Measurements from ENCODE around the gene RAE1. TPM values are rescaled to one million over a fixed set of nuclear protein-coding genes. Genes with fewer than 3 reads are reported as not detected.

RAE1 gene
- total and polyA plus RNA-seq, 12 donors, result 8.8 to 46.9 (median 22.5) TPM

- no peaks in the 10 kb centered on the region for H3K9me3 ChIP-seq (replicated peaks in 1 of 3)
- intact Hi-C loops (cut with DNase I), result no loop called here
- no peaks in the 10 kb centered on the region for H3K27me3 ChIP-seq
- no peak for DNase-seq
- no peaks in the 10 kb centered on the region for H3K36me3 ChIP-seq (replicated peaks in 1 of 2)
- no peaks in the 10 kb centered on the region for H3K4me1 ChIP-seq (replicated peaks in 1 of 2)
- WGBS, 4 donors, result 79 to 80% (median 79%) methylated on average over 16 to 20 of the region's 20 CpGs
- no peak overlapping the region for H3K27ac ChIP-seq
- H3K4me3 ChIP-seq, result no peak overlapping the region
- TF ChIP-seq CTCF (IDR thresholded peaks at IDR 0.05), result no peak
- no peak for TF ChIP-seq POLR2A (IDR thresholded peaks at IDR 0.05)
These were observed 69.7 kb downstream of the RAE1 start for GRCh38 chr20:57420571-57421252.

GRCh38 chr20:57421253-57422220 is 70.5 kb downstream of the RAE1 start:
- TF ChIP-seq CTCF (IDR thresholded peaks at IDR 0.05) (no peak), POLR2A (IDR thresholded peaks at IDR 0.05) (no peak)
- Histone ChIP-seq H3K9me3 (replicated peaks in 1 of 3) (no peaks in the 10 kb centered on the region), H3K4me1 (replicated peaks in 1 of 2) (no peaks in the 10 kb centered on the region), H3K27me3 (no peaks in the 10 kb centered on the region), H3K36me3 (replicated peaks in 1 of 2) (no peaks in the 10 kb centered on the region), H3K4me3 (no peak overlapping the region), H3K27ac (no peak overlapping the region)
- intact Hi-C loops (cut with DNase I), result no loop called here
- 83 to 88% (median 87%) methylated on average over 23 to 26 of the region's 26 CpGs for WGBS, 4 donors
- DNase-seq, result no peak

- H3K4me3 ChIP-seq, result no peak overlapping the region
- H3K36me3 ChIP-seq (replicated peaks in 1 of 2), result no peaks in the 10 kb centered on the region
- 65 to 84% (median 72%) methylated on average over 6 to 7 of the region's 7 CpGs for WGBS, 4 donors
- TF ChIP-seq POLR2A (IDR thresholded peaks at IDR 0.05) (no peak), CTCF (IDR thresholded peaks at IDR 0.05) (no peak)
- H3K27me3 ChIP-seq, result no peaks in the 10 kb centered on the region
- intact Hi-C loops (cut with DNase I), result no loop called here
- H3K4me1 ChIP-seq (replicated peaks in 1 of 2), result no peaks in the 10 kb centered on the region
- H3K27ac ChIP-seq, result no peak overlapping the region
- no peaks in the 10 kb centered on the region for H3K9me3 ChIP-seq (replicated peaks in 1 of 3)
- DNase-seq, result no peak
These were observed 71.2 kb downstream of the RAE1 start for GRCh38 chr20:57422254-57422653.
